DND-41 (cell line): ENCODE results near the gene RIBC1.

ENCODE experiments used
- ATAC-seq: fragments of 200-7000 bp; cut with Tn5 transposase; 3 replicates; pipeline ENCODE4 v1.9.1; 2021; ENCODE audit warnings: low read depth; ENCODE audit not compliant: insufficient read depth
- DNase-seq: peaks from one replicate; pipeline ENCODE4 v3.0.0-alpha.2; 2020
- H2AFZ ChIP-seq: 2 replicates; pipeline ENCODE4 v1.6.0; 2012; ENCODE audit warnings: low read depth, low read length
- H3K27ac ChIP-seq: 2 replicates; pipeline ENCODE4 v1.5.1; 2012; ENCODE audit warnings: low read length, inconsistent platforms
- H3K27me3 ChIP-seq: fragments of 200-600 bp; sonication (generic); 2 replicates; pipeline ENCODE4 v1.6.0; 2012; ENCODE audit warnings: low read length, mild to moderate bottlenecking, inconsistent platforms; ENCODE audit not compliant: insufficient read depth, poor library complexity
- H3K36me3 ChIP-seq: 2 replicates; pipeline ENCODE4 v1.5.1; 2012; ENCODE audit warnings: low read length, inconsistent platforms; ENCODE audit not compliant: insufficient read depth
- H3K4me1 ChIP-seq: 2 replicates; pipeline ENCODE4 v1.5.1; 2012; ENCODE audit warnings: mild to moderate bottlenecking, low read length; ENCODE audit not compliant: insufficient read depth
- H3K4me2 ChIP-seq: 2 replicates; pipeline ENCODE4 v1.6.0; 2012; ENCODE audit warnings: mild to moderate bottlenecking, moderate library complexity, low read length, inconsistent platforms; ENCODE audit not compliant: insufficient read depth
- H3K4me3 ChIP-seq, 2 experiments: fragments of 200-600 bp in 1 of 2; shearing (Covaris generic) in 1 of 2; 2 replicates each; pipeline ENCODE4 v1.5.1; 2012 to 2016; ENCODE audit warnings: inconsistent platforms in 2 of 2, low read length in 2 of 2, mild to moderate bottlenecking in 2 of 2, low read depth in 1 of 2, moderate library complexity in 1 of 2
- H3K79me2 ChIP-seq: 2 replicates; pipeline ENCODE4 v1.6.0; 2012; ENCODE audit warnings: low read length, inconsistent platforms; ENCODE audit not compliant: insufficient read depth
- H3K9ac ChIP-seq: 2 replicates; pipeline ENCODE4 v1.6.0; 2012; ENCODE audit warnings: low read depth, mild to moderate bottlenecking, inconsistent platforms, low read length, moderate library complexity
- H3K9me3 ChIP-seq: 2 replicates; pipeline ENCODE4 v1.5.1; 2012; ENCODE audit warnings: low read length, moderate library complexity, mild to moderate bottlenecking, inconsistent platforms; ENCODE audit not compliant: insufficient read depth, severe bottlenecking
- H4K20me1 ChIP-seq: 2 replicates; pipeline ENCODE4 v1.6.0; 2012; ENCODE audit warnings: low read length; ENCODE audit not compliant: insufficient read depth
- EZH2 ChIP-seq: IDR thresholded peaks from 3 replicates; pipeline ENCODE4 v1.6.1; 2012; ENCODE audit warnings: borderline replicate concordance, low read depth, mild to moderate bottlenecking, moderate library complexity, low read length, inconsistent platforms; ENCODE audit not compliant: severe bottlenecking
- TF ChIP-seq, protein P1 (sequence below): IDR thresholded peaks from 2 replicates; pipeline ENCODE4 v1.5.1; 2012; ENCODE audit warnings: borderline replicate concordance, low read length, moderate library complexity, mild to moderate bottlenecking; ENCODE audit not compliant: poor library complexity, severe bottlenecking; ENCODE audit errors: extremely low read depth

The RIBC1 gene

DNA sequence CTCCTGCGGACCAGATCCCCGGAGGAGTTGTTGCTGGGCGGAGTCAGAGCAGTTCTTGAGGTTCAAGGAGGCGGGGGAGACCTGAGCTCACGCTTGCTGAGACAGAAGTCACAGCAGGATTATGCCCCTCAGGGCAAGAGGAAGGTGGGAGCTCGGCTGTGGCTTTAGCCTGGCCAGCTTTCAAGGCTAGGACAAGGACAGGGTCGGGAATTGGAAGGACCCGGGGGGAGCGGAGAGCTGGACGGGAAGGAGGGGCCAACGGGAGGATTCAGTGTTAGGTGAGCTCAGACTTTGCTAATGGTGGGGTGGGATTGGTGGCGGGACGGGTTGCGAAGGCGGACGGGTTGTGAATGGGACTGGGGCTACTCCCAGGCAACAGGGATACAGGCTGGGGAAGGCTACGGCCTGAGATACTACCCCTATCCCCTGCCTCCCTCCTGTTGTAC lies at the start of gene RIBC1:
TSS of gene RIBC1 (plus strand) at position 13 of the 446 bp plus-strand sequence. CDS start 3,404 bp downstream, outside the sequence.
- Histone ChIP-seq H3K27me3 (no peaks in the 10 kb centered on the region), H3K27ac (peak within 1 kb of the TSS; percentile 96), H3K36me3 (peaks cover 14% of the 10 kb centered on the region), H3K4me1 (peaks cover 32% of the 10 kb centered on the region), H3K4me2 (peak within 1 kb of the TSS; percentile 98), H2AFZ (peak within 1 kb of the TSS; percentile 77), H3K4me3 (peak within 1 kb of the TSS; percentile 59 to 68), H3K79me2 (peaks cover 45% of the 10 kb centered on the region), H4K20me1 (peaks cover 34% of the 10 kb centered on the region), H3K9me3 (no peaks in the 10 kb centered on the region), H3K9ac (peak within 1 kb of the TSS; percentile 92)
- no peak for TF ChIP-seq EZH2
- TF ChIP-seq, protein P1, sequence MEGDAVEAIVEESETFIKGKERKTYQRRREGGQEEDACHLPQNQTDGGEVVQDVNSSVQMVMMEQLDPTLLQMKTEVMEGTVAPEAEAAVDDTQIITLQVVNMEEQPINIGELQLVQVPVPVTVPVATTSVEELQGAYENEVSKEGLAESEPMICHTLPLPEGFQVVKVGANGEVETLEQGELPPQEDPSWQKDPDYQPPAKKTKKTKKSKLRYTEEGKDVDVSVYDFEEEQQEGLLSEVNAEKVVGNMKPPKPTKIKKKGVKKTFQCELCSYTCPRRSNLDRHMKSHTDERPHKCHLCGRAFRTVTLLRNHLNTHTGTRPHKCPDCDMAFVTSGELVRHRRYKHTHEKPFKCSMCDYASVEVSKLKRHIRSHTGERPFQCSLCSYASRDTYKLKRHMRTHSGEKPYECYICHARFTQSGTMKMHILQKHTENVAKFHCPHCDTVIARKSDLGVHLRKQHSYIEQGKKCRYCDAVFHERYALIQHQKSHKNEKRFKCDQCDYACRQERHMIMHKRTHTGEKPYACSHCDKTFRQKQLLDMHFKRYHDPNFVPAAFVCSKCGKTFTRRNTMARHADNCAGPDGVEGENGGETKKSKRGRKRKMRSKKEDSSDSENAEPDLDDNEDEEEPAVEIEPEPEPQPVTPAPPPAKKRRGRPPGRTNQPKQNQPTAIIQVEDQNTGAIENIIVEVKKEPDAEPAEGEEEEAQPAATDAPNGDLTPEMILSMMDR = no peak
- DNase-seq (no peak), ATAC-seq (no peak; the same call in 2 of the 3 replicates)

DNA sequence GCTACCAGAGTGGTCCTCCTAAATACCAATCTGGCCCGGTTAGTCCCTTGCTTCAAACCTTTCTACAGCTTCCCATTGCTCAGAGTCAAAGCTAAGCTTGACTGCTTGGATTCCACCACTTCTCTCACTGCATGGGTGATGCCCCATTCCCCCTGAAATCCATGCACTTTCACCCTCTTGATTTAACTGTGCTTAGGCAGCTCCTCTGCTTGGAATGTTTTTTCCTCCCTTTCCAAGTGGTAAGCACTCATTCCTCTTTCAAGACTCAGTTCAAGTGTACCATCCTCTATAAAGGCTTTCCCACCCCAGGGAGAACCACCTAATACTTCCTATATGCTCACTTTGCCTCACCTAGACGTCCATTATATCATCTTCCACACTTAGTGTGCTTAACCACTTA lies 49.4 kb upstream of the RIBC1 start:
- H3K4me2 ChIP-seq = no peak overlapping the region
- no peak overlapping the region for H3K4me3 ChIP-seq
- no peaks in the 10 kb centered on the region for H3K27me3 ChIP-seq
- H3K9ac ChIP-seq = no peak overlapping the region
- no peaks in the 10 kb centered on the region for H3K79me2 ChIP-seq
- no peaks in the 10 kb centered on the region for H3K4me1 ChIP-seq
- ATAC-seq = 0 out of 3 replicates have a peak, but pooled peaks have one; percentile 18
- no peak overlapping the region for H2AFZ ChIP-seq
- H3K9me3 ChIP-seq = no peaks in the 10 kb centered on the region
- H3K27ac ChIP-seq = no peak overlapping the region
- TF ChIP-seq EZH2 = no peak
- TF ChIP-seq, protein P1 = no peak
- no peaks in the 10 kb centered on the region for H4K20me1 ChIP-seq
- DNase-seq = no peak
- H3K36me3 ChIP-seq = peaks cover 15% of the 10 kb centered on the region

DNA sequence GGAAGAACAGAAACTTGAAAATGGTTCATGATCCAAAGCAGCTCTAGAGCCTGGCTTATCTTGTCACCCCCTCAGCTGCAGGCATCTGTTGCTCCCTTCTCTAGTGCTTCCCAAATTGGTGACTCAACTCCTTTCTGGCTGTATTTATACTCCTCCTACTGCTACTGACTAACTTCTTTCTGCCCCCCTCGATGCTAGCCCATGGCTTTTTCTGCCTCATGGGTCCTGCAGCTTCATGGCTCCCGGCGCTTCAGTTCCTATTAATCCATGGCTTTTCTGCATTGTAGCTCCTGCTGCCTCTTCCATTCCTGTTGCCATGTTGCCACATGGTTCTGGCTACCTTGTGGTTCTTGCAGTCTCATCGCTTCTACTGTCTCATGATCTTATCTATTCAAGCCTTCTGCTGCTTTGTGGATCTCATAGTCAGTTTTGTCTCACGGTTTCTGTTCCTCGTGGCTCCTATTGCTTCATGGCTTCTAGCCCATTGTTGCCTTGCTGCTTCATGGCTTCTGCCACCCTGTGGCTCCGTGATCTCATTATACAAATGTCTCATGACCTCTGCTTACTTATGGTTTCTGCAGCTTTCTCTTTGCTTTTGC lies 48.4 kb upstream of the RIBC1 start:
- no peaks in the 10 kb centered on the region for H3K27me3 ChIP-seq
- H3K4me2 ChIP-seq = no peak overlapping the region
- no peaks in the 10 kb centered on the region for H3K79me2 ChIP-seq
- H2AFZ ChIP-seq = no peak overlapping the region
- TF ChIP-seq EZH2 = no peak
- TF ChIP-seq, protein P1 = no peak
- no peaks in the 10 kb centered on the region for H4K20me1 ChIP-seq
- no peak overlapping the region for H3K9ac ChIP-seq
- peaks cover 25% of the 10 kb centered on the region for H3K36me3 ChIP-seq
- no peak for DNase-seq
- H3K4me3 ChIP-seq = no peak overlapping the region
- H3K4me1 ChIP-seq = no peaks in the 10 kb centered on the region
- H3K9me3 ChIP-seq = no peaks in the 10 kb centered on the region
- H3K27ac ChIP-seq = no peak overlapping the region
- peak; percentile 36; the same call in 2 of the 3 replicates for ATAC-seq

DNA sequence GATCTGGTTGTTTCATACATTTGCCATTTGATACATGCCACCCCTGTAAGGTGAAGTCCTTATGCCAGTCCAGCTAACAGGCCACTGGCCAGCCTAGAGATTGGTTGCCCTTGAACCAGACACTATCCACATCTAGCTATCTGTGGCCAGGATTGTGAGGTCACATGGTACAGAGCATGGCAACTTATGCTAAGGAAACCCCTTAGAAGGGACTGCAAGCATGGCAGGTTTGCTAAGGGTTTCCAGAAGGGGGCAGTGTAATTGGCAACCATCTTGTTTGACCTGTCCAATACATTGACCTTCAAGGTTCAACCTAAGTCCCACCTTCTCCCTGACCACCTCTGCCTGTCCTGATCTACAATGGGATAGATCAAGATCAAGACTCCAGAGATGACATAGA lies 47.8 kb upstream of the RIBC1 start:
- H4K20me1 ChIP-seq = no peaks in the 10 kb centered on the region
- no peaks in the 10 kb centered on the region for H3K27me3 ChIP-seq
- TF ChIP-seq, protein P1 = peak; percentile 21
- TF ChIP-seq EZH2 = no peak
- H3K27ac ChIP-seq = no peak overlapping the region
- H3K36me3 ChIP-seq = peaks cover 31% of the 10 kb centered on the region
- H3K4me2 ChIP-seq = no peak overlapping the region
- no peak overlapping the region for H2AFZ ChIP-seq
- no peaks in the 10 kb centered on the region for H3K4me1 ChIP-seq
- H3K79me2 ChIP-seq = no peaks in the 10 kb centered on the region
- no peak overlapping the region for H3K9ac ChIP-seq
- H3K9me3 ChIP-seq = no peaks in the 10 kb centered on the region
- no peak for ATAC-seq
- H3K4me3 ChIP-seq = no peak overlapping the region
- DNase-seq = no peak
